Stimulated activated CD4-positive, alpha-beta T cell treated with anti-CD3 and anti-CD28 coated beads, Interleukin-15, amount 100 ng/mL, for 24 hours (primary cell): Measurements from ENCODE around the gene PSMB9.
"Not testable (repeated sequence)": the region's sequence is repeated elsewhere in the genome, so short reads cannot be mapped to it uniquely, and the experiment has no call there.

ENCODE experiments used
- DNase-seq: peaks from one replicate; pipeline ENCODE4 v3.0.0-alpha.2; 2020

PSMB9 gene

DNA sequence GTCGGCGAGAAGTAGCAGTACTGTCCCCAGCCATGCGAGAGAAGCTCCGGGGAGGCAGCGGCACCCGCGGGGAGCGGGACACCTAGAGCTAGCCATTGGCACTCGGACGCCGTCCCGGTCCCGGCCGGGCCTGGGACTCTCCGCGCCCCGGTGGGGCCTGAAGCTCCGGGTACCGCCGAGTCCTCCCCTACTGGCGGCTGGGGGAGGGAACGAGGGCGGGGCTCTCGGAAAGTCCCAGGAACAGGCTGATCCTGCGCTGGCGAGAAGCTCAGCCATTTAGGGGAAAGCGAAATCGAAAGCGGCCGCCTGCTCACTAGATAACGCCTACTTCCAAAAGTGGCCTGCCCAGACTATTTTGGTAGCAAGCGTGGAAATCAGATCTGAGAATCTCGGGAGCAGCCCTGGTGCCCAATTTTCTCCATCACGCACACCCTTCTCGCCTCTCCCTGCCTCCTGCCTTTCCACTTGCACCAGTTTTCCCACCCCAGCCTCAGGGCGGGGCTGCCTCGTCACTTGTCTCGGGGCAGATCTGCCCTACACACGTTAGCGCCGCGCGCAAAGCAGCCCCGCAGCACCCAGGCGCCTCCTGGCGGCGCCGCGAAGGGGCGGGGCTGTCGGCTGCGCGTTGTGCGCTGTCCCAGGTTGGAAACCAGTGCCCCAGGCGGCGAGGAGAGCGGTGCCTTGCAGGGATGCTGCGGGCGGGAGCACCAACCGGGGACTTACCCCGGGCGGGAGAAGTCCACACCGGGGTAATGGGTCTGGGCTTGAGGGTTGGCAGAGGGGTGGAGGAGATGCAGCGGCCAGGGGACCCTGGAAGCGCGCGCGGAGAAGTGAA lies at the start of gene PSMB9, which contains the start of gene TAP1:
Gene PSMB9, plus strand, starts transcription at position 652 of the 835 bp plus-strand sequence. Its CDS starts 38 bp downstream, at position 690.
Gene TAP1, minus strand, starts transcription at position 164 of the 835 bp plus-strand sequence. Its CDS starts 68 bp downstream, at position 96.
- peak; percentile 98 for DNase-seq

DNA sequence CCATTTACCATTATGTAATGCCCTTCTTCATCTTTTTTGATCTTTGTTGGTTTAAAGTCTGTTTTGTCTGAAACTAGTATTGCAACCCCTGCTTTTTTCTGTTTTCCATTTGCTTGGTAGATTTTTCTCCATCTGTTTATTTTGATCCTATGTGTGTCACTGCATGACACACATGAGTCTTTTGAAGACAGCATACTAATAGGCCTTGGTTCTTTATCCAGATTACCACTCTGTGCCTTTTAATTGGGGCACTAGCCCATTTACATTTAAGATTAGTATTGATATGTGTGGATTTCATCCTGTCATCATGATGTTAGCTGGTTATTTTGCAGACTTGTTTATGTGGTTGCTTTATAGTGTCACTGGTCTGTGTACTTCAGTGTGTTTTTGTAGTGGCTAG lies 48.6 kb upstream of the PSMB9 start:
- not testable (repeated sequence) for DNase-seq

DNA sequence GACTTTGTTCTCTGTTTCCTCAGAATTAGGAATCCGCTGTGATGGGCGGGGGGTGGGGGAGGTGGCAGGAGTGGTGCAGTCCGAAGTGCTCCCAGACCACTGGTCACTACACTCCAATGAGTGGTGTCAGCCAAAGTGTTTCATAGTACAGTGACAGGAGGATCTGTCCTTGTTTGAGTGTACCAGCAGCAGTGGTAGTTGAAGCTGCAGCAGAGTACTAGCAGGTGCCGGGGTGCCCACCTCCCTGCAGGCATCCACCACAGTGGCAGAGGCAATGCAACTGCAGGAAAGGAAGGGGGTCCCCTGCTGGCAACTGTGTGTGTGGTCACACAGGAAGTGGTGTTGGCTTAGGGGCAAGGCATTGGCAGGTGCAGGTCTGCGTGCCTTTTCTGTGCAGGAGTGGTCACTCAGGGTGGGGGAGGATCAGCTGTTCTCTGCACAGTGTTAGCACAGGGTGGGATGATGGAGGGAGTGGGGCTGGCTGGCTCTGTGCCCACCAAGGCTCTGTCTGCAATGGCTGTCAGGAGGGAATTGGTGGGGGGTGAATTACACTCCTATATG lies 46.9 kb upstream of the PSMB9 start:
- no peak for DNase-seq

DNA sequence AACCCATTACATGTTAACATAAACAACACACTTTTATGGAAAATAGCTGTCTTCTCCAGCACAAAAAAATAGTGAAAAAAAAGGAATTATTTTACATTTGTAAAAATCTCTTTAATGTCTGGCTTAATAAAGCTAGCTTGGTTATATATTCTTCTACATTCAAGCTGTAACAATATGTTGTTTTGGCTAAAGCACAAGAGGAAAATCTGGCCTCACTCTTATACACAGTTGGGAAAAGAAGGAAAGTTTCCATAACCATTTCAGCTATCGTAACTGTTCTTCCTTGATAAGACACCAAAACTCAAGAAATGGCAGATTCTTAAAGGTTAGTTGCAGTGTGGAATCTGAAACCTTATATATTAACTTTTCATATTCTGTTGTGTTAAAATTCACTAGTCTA lies 44.8 kb upstream of the PSMB9 start:
- DNase-seq: no peak

DNA sequence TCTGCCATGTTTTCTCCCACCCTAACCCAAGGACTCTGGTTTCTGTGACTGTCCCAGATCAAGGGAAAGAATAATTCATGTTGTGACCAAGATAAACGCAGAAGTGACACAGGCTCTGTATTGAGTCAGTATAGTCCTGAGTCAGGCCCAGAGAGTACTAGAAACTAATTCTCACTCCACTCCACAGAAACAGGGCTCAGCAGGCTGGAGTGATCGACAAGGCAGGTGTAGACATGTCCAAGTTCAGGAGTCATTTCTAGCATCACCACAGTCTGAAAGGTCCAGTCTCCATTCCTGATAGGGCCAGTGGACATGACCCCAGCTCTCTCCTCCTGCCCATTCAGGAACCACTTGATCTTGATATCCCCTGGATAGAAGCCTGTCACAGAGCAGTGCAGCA lies 39.8 kb upstream of the PSMB9 start:
- no peak for DNase-seq

DNA sequence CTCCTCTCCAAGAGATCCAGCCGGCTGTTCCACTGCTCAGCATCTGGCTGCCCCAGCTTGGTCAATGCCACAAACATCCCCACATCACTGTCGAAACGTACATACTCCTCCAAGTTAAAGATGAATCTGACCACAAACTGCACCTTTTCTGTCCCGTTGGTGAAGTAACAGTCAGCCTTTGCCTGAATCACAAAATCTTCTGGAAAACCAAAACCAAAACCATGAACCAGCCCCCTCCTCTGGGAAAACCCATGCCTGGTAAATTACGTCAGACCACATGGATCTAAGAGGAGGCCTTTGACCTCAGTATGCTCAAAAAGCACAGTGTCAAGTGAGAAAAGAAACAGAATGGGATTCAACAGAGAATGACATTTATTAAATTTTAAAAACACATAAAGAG lies 38.9 kb upstream of the PSMB9 start:
- no peak for DNase-seq

DNA sequence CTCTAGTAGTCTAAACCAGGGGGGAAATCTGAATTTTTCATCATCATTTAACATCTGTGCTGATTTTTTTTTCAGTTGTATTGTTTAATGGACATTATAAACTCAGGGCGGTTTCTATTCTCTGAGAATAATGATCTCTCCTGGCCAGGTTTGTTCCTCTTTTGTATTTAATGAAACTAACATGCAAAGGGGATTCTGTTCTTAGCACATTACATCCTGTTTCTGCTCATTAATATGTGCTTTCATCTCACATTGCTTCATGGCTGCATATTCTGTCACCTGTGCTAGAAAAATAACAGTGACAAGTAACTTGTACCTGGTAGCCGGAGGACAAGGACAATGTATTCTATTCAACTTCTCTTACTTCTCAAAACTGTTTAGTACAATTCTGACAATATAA lies 38.0 kb upstream of the PSMB9 start:
- DNase-seq: no peak

DNA sequence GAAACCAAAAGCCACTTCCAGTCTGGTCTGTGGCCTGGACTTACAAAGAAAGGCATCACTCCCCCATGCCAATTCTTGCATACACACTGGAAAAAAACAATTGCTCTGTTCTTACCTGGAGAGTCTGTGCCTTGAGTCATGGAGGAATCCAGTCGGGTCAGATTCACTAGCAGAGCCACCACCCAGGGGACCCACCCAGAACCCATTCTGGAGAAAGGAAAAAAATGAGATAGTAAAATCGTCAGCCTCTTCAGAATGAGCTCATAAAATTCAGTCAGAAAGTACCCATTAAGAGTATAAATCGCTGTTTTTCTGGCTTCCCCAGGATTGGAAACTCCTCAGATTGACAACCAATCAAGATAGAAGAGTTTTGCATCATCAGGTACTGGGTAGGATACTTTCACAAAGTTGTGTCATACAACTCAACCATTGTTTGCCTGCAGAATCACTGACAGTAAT lies 37.2 kb upstream of the PSMB9 start, which contains the start of gene HLA-DOB:
Gene HLA-DOB, minus strand, starts transcription at position 257 of the 459 bp plus-strand sequence. Its CDS starts 51 bp downstream, at position 206.
- DNase-seq: no peak

DNA sequence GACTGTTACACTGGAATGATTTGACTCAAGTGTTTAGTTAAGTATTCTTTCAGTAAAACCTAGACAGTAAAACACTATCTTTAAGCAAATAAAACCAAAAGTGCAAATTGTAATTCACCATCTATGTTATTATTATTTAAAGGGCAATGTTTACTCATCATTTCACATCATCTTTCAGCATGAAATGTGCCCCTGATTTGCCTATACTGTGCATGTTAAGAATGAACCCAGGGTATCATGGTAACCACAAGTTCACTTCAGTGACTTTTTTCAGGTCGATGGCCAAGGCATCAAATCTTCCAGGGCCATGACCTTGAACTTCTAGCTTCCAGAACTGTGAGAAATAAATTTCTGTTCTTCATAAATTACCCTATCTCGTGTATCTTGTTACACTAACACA lies 35.1 kb upstream of the PSMB9 start:
- DNase-seq: no peak

DNA sequence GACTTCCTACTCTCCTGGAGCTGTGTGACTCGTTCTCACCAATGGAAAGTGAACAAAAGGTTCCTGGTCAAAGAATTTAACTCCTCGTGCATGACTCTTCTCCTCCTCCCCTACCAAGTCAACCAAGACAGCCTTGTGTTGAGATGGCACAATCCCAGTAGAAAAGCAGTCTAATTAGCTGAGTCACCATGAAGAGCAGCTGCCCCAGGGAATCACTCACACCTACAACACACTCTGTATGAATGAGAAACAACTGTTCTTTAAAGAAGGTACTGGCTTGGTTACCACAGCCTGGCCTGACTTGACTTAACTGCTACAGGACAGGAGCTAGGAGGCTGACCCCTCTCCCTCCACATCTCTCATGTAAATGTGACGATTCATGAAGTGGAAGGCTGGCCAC lies 34.3 kb upstream of the PSMB9 start:
- no peak for DNase-seq

DNA sequence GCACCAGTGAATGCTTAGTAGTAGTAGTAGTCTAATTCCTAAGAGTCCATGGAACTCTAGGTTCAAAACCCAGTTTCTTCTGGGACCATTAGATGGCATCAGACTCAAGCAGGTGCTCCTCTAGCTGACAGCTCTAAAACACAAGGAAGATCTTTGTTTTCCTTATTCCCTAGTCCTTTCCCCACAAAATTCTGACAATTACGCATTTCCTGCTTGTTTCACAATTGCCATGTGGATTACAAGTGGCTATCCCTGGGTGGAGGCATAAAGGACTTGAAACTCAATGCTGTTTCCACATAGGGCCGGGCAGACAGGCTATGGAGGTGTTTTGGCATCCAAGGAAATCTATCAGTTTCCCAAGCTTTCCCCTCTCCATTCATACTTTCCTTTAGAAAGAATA lies 28.0 kb upstream of the PSMB9 start:
- DNase-seq: no peak

DNA sequence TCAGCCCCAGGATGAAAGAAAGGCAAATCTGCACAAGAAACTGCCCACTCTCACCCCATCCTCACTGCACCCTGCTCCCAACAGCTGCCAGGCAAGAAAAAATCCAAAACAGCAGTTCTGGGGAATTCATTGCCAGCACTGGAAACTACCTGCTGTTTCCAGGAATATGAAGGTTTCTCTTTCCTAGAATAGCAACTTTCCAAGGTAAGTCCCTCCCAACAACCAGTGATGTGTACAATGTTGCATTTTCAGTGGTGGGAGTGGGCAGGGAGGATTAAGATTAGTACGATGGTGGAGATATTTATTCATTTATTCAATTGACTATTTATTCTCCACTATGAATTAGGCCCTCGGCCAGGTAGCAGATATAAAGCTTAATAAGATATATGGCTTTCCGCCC lies 27.0 kb upstream of the PSMB9 start:
- no peak for DNase-seq

DNA sequence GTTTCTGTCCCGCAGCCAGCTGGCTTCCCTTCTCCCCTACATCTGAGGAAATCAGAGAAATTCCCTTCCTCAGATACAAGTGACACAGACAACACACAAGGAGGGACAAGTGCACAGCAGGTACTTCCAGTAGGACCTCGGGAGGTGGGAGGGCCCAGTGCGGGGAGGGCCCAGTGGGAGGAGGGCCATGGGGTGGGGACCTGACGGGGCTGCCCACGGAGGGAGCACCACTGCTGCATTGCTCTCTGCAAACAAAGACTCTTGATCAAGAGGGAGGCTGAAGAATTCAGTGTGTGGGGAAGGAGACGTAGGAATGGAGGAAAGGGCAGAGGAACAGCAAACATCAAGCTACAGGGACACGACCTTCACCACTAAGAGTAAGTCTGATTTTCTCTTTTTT lies 24.5 kb upstream of the PSMB9 start:
- no peak for DNase-seq

DNA sequence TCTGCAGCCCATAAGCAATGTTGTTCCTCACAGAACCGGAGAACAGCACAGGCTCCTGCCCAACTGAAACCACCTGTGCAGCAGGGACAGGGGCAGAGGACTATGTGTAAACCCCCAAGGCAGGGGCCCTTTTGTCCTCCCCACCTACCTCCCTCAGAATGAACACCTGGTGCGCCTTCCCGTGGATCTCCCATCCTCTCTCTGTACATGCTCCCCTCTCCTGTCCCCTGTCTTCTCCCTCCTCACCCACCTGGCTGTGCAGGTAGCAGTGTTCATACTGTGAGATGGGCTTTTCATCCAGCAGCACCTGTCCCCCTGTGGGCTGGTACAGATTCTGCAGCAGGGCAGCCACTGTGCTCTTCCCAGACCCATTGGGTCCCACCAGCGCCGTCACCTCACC lies 24.0 kb upstream of the PSMB9 start:
- DNase-seq: no peak

DNA sequence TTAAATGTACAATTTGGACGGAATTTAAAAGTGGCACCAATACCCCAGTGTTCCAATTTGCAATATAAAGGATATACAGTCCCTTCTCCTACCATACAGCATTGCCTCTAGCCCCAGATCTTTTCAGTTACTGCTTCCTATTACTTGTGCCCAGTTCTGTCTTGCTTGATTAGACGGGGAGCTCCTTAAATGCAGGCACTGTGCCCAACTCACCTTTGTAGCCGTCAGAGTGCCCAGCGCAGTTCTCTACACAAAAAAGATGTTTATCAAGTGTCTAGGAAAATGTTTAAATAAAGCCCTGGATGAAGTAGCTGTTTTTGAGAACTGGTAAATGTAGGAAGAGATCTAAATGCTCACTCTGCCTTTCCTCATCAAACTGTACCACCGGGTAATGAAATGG lies 23.1 kb upstream of the PSMB9 start:
- no peak for DNase-seq

DNA sequence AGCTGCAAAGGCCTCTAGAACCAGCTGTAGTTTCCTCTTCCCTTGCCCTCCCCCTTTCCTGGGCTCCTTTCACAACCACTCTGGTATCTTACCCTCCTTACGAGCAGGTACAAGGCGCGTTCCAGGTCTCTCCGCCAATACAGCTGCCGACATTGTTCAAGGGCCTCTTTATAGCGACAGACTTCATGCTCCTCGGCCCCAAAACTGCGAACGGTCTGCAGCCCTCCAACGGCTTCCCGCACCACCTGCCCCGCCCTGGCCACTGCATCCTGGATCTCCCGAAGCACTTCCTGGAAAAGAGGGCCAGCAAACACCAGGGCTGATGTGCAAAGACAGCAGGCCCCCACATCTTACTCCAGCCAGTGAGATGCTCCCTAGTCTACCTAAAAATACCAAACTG lies 21.5 kb upstream of the PSMB9 start:
- DNase-seq: no peak

DNA sequence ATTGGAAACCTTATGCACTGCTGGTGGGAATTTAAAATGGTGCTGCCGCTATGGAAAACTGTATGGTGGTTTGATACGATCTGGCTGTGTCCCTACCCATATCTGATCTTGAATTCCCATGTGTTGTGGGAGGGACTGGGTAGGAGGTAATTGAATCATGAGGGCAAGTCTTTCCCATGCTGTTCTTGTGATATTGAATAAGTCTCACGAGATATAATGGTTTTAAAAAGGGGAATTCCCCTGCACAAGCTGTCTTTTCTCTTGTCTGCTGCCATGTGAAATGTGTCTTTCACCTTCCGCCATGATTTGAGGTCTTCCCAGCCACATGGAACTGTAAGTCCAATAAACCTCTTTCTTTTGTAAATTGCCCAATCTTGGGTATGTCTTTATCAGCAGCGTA lies 20.3 kb upstream of the PSMB9 start:
- DNase-seq: no peak

DNA sequence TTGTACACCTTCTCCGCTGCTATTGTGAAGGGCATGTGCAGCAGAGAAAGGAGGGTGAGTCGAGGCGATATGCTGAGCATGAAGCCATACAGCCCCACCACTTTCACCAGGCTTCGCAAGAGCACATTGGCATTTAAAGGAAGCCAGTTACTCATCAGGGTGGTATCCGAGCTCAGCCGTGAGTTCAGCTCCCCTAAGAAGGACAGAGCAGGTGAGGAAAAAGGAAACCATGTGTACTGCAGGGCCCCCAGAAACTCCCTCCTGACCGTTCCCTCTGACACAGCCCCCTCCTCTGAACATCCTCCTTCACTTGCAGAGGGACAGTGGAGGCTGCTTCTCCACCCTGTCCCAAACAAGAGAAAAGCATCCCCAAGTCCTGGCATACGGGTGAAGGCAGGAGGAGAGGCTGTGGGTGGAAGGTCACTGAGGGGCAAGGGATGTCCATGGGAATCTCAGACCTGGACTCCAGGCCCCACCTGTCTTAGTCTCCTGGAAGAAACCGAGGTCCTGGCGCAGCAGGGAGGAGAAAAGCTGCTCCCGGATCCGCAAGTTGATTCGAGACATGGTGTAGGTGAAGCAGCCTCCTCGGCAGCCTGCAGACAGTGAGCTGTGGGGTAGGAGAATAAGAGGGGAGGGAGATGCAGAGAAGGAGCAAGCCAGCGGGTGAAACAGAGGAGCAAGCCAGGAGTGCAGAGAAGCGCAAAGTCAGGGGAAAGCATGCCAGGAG lies 18.7 kb upstream of the PSMB9 start:
- no peak for DNase-seq

DNA sequence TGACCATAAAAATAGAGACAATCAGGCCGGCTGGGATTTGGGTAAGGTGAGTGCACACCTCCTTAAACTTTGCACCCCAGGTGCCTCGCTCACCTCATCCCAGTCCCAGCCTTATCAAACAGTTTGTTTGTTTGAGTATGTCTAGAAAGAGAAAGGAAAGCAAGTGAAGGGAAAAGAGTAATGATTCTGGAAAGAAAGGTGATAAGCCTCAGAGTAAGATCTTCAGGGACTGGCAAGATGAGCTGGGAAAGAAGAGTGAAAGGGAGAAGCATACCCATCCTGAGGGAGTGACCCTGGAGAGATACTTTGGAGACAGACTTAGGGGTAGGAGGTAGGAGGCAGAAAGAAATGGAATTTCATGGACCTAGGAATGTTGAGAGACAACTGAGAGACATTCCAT lies 17.1 kb upstream of the PSMB9 start:
- DNase-seq: no peak

DNA sequence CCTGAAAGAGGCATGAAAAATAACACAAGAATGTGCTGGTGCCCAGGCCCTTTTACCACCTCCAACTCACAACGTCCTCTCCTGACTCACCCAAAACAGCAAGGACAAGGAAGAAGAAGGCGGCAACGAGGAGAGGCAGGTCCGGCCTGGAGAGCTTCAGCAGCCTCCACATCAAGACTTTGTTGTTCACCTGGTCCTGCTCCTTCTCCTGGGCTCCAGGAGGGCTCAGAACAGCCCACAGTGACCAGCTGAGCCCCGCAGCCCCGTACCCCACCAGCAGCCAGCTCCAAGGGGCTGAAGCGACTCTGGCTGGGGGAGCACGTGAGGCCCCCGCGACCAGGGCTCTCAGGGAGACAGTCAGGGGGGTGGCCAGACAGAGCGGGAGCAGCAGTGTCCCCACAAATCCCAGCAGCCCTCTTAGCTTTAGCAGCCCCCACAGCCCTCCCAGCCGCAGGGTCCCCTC lies 16.3 kb upstream of the PSMB9 start:
- DNase-seq: peak; percentile 33

DNA sequence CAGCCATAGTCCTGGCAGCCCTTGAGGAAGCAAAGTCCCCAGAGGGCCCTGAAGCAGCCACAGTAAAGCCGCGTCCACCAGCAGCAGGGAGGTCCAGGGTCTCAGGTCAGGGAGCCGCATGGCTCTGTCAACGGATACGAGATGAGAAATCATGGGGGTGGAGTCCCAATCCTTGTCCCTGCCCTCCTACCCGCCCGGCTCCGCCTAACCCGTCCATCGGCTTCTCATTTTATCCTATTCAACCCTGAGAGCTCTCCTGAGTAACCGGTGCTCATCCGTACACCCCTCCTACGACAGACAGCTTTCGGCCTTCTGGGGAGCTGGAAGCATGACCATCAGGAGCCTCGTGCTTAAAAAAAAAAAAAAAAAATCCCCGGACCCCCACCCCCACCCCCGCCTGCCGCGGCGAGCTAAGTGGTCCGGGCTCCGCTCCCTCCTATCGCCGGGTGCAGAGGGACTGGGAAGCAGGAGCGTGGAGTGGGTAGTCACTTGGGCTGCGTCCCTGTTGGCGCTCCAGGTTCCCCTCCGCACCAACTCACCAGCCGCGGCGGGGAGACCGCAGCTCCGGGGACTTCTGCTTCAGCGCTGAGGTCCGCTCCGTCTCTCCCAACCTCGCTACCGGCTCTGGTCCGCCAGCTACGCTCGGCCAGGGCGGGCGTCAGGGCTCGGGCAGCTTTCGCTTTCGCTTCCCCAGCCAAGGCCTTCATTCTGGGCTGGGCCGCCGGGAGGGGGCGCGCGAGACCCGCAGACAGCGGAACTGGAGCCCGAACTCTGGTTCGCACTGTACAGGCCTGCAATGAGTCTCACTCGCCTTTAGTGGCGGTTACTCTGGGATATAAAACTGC lies 15.7 kb upstream of the PSMB9 start, which contains the start of gene TAP2:
Gene TAP2, minus strand, starts transcription at position 626 of the 845 bp plus-strand sequence. Its CDS starts 506 bp downstream, at position 120.
- peak; percentile 98 for DNase-seq

DNA sequence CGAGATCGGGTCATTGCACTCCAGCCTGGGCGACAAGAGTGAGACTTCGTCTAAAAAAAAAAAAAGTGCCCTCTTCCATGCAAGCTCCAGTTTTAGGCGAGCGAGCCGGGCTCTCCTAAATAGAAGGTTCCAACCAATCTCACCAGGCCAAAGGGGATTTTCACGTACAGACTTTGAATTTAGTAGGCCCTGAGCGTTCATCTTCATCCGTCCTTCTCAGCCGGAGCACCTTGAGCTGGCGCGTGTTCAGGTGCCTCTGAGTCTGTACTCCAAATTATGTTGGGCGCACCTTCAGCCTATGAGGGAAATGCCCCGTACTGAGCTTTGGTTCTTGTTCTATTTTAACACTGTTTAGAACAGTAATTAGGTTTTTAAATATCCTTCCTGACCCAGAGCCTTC lies 14.6 kb upstream of the PSMB9 start:
- no peak for DNase-seq
